Mucosa of rectum (tissue), 2 donors: ENCODE data around the gene COL27A1.

Experiments used
- H3K27ac ChIP-seq, 2 donors: one replicate each; pipeline ENCODE4 v1.7.0; 2013; ENCODE audit warnings: inconsistent platforms in 2 of 2, low read depth in 2 of 2, low read length in 2 of 2
- H3K27me3 ChIP-seq, 2 donors: one replicate each; pipeline ENCODE4 v1.7.0; 2013; ENCODE audit warnings: low read length in 2 of 2; ENCODE audit not compliant: control insufficient read depth in 2 of 2, insufficient read depth in 2 of 2
- H3K36me3 ChIP-seq, 2 donors: one replicate each; pipeline ENCODE4 v1.7.0; 2013; ENCODE audit warnings: low read length in 2 of 2; ENCODE audit not compliant: control insufficient read depth in 2 of 2, insufficient read depth in 2 of 2
- H3K4me1 ChIP-seq, 2 donors: one replicate each; pipeline ENCODE4 v1.7.0; 2013; ENCODE audit warnings: low read length in 2 of 2, mild to moderate bottlenecking in 1 of 2; ENCODE audit not compliant: control insufficient read depth in 2 of 2, insufficient read depth in 2 of 2
- H3K4me3 ChIP-seq, 2 donors: one replicate each; pipeline ENCODE4 v1.7.0; 2013; ENCODE audit warnings: low read length in 2 of 2
- H3K9ac ChIP-seq, 2 donors: one replicate each; pipeline ENCODE4 v1.7.0; 2013; ENCODE audit warnings: low read length in 2 of 2, low read depth in 1 of 2, mild to moderate bottlenecking in 1 of 2
- H3K9me3 ChIP-seq, 2 donors: one replicate each; pipeline ENCODE4 v1.7.0; 2013; ENCODE audit warnings: low read length in 2 of 2; ENCODE audit not compliant: control insufficient read depth in 2 of 2
- donor health status: healthy.
- donor health status: Normal muscosa, but diverticular disease.

COL27A1 gene

DNA sequence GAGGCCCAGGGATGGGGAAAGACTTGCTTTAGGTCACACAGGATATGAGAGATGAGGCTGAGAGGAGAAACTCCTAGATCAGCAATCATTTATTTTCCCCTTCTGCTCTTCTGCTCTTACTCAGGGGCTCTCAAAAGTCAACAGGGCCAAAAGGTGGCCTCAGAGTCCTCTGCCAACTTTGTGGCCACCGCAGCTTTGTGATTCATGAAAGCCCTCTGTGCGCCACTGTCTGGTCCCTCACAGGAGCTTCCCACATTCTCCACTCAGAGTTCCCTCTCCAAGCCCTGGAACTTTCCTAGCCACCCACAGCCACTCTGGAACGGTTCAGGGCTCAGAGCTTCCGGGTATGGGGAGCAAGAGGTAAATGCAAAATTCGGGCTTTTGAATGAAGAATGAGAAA lies 82.4 kb downstream of the COL27A1 start:
- Histone ChIP-seq H3K36me3 (no peaks in the 10 kb centered on the region), H3K27ac (no peak overlapping the region), H3K9ac (no peak overlapping the region), H3K27me3 (no peaks in the 10 kb centered on the region), H3K4me1 (peaks cover 0 to 2% of the 10 kb centered on the region in 2 donors), H3K4me3 (no peak overlapping the region), H3K9me3 (no peaks in the 10 kb centered on the region)

DNA sequence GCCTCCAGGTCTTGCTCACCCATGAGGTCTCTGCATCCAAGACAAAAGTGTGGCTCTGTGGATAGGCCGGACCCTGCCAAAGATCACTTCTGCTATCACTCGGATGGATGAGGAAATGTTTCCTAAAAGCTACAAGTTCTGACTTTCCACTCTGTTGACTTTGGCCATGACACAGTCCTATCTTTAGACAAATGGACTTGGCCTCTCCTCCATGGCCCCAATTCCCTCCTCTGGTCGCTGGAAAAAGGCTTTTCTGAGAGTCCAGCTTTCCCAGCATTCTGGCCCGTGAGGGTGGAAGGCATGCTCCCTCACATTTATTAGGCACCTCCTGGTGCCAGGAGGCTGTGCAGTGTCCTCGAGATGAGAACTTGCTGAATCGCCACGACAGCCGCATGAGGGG lies 83.1 kb downstream of the COL27A1 start:
- H3K4me3 ChIP-seq = no peak overlapping the region
- no peak overlapping the region for H3K9ac ChIP-seq
- H3K27me3 ChIP-seq = no peaks in the 10 kb centered on the region
- no peaks in the 10 kb centered on the region for H3K9me3 ChIP-seq
- H3K4me1 ChIP-seq = peaks cover 0 to 2% of the 10 kb centered on the region in 2 donors
- no peak overlapping the region for H3K27ac ChIP-seq
- H3K36me3 ChIP-seq = no peaks in the 10 kb centered on the region

DNA sequence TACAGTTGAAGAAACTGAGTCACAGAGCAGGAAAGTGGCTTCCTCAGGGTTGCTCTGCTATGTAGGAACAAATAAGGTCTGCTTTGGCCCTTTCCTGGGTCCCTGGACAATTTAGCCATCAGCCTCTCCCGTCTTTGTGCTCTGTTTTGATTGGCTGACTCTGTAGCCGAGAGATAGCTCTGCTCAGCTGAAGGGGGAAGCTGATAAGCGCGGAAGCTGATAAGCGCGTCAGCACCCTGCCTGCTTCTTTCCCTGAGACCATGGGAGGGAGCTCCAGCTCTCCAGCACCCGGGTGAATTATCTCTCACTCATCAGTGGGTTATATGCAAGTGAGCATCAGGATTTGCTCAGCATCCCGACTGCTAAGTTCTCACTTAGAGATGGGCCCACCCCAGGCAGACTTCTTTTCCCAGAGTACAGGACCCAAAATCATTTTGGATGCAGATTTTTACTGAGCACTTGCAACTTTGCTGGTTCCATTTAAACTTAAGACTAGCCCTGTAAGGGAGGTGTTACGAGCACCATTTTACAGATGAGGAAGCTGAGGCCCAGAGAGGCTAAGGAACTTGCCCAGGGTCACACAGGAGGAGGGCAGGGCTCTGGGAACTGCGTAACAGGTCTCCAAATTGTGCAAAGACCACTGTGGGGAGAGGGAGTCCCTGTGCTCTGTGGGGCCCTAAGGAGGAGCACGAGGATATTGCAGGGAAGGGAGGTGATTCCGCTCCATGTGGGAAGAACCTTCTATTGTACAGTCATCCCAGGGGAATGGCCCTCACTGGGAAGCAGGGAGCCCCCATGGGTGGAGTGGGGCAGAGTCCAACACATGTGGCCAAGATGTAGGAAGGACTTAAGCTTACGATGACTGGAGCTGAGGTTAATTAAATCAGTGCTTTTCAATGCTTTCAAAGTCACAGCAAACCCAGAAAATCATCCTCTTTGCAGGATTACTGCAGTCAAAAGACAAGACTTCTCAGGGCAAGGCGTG lies 83.8 kb downstream of the COL27A1 start:
- no peaks in the 10 kb centered on the region for H3K36me3 ChIP-seq
- no peak overlapping the region for H3K4me3 ChIP-seq
- no peak overlapping the region for H3K27ac ChIP-seq
- H3K27me3 ChIP-seq = no peaks in the 10 kb centered on the region
- H3K9me3 ChIP-seq = no peaks in the 10 kb centered on the region
- no peak overlapping the region for H3K9ac ChIP-seq
- peaks cover 0 to 2% of the 10 kb centered on the region in 2 donors for H3K4me1 ChIP-seq

DNA sequence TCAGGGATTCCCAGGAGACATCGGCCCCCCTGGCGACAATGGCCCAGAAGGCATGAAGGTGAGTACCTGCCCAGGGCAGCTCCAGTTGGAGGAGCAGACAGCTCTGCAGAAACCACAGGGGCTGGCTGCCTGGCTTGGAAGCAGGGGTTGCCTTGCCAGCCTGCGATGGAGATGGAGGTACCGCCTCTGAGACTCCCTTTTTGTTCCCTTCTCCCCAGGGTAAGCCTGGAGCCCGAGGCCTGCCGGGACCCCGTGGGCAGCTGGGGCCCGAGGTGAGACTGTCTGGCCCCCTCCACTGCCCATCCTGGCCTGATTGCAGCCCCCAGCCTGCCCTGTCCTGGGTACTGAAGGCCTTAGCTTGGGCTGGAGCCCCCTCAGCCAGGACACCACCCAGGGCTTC lies 84.9 kb downstream of the COL27A1 start:
- Histone ChIP-seq H3K4me3 (no peak overlapping the region), H3K27me3 (no peaks in the 10 kb centered on the region), H3K36me3 (no peaks in the 10 kb centered on the region), H3K9ac (no peak overlapping the region), H3K9me3 (no peaks in the 10 kb centered on the region), H3K4me1 (no peaks in the 10 kb centered on the region), H3K27ac (no peak overlapping the region)

DNA sequence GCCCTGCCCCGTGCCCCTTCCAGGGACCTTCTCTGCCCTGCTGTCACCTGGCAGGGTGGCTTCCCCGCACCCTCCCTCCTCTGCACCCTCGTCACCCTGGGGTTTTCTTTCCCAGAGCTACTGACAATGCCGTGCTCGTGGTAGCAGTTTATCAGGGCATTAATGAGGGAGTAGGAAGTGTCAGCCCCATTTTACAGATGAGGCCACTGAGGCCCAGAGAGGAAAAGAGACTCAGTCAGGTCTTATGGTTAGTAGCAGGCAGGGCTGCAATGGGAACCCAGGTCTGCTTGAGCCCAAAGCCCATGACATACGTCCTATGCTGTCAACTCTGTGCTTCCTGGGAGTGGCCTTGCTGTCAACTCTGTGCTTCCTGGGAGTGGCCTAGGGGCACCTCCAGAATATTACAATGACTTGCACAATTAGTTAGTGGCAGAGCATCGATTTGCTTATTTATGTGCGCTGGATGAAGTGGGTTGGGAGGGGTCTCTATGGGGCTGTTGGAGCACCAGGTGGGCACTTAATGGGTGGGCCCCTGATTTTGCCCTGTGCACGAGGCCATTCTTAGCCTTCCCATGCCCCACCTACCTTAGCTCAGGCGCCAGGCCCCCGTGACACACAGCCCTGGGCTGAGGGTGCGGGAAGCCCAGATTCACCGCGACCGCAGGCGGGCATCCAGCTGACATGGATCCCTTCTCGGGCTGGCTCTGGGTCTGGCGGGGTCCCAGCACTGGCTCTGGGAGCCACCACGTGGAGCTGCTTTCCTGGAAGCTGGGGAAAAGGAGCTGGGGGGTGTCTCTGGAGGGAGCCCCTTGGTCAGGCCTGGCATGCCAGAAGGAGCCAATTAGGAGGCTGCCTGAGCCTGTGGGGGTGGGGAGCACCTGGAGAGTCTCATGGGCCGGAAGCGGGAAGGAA lies 85.6 kb downstream of the COL27A1 start:
- no peak overlapping the region for H3K9ac ChIP-seq
- H3K27ac ChIP-seq = no peak overlapping the region
- no peaks in the 10 kb centered on the region for H3K9me3 ChIP-seq
- no peaks in the 10 kb centered on the region for H3K4me1 ChIP-seq
- H3K36me3 ChIP-seq = no peaks in the 10 kb centered on the region
- no peaks in the 10 kb centered on the region for H3K27me3 ChIP-seq
- no peak overlapping the region for H3K4me3 ChIP-seq

DNA sequence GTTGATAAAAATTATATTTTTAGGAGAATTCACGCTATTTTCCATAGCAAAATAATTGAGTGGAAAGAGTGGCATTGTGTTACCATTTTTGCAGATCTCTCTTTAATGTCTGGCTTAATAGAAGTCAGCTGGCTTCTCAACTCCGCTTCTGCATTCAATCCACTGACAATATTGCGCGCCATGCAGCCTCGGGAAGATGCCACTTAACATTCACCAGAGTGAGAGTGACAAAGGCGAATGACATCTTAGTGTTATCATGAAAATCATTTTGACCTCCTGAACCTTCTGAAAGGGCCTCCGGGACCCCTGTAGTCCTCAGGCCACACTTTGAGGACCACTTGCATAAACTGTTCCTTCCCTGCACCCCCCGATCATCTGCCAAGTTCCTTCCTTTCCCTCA lies 87.5 kb downstream of the COL27A1 start:
- Histone ChIP-seq H3K36me3 (no peaks in the 10 kb centered on the region), H3K27me3 (no peaks in the 10 kb centered on the region), H3K4me1 (no peaks in the 10 kb centered on the region), H3K27ac (no peak overlapping the region), H3K9ac (no peak overlapping the region), H3K9me3 (no peaks in the 10 kb centered on the region), H3K4me3 (no peak overlapping the region)

DNA sequence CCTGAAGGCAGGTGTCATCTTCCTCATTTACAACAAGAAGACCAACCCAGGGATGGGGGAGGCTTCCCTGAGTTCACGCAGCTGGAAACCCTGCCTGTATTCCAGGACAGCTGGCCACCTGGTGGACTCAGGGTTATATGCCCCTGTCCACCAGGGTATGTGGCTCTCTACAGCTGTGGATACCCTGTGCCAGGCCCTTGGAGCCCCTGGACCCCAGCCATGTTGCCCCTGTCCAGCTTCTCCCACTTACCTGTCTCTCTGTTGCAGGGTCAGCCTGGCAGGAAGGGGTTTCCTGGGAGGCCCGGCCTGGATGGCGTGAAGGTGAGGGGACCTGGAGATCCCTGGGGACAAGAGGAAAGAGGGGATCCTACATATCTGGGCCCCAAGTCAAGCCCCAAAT lies 87.9 kb downstream of the COL27A1 start:
- Histone ChIP-seq H3K9me3 (no peaks in the 10 kb centered on the region), H3K4me3 (no peak overlapping the region), H3K9ac (no peak overlapping the region), H3K27ac (no peak overlapping the region), H3K36me3 (no peaks in the 10 kb centered on the region), H3K4me1 (no peaks in the 10 kb centered on the region), H3K27me3 (no peaks in the 10 kb centered on the region)

DNA sequence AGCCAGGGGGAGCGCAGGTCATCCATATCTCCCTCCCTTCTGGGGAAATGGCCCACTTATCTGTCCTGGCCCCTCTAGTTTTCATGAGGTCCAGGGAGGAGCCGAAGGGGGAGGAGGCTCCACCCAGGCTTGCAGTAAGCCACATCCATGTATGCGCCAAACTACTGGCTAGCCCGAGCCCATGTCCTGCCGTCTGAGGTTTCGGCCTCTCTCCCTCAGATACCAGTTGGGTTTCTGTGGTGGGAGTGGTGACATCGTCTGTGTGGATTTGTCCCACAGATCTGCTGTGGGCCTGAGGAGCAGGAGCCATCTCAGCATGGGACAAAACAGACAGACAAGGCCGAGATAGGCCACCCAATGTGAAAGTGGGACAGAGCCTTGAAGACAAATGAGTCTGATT lies 89.2 kb downstream of the COL27A1 start:
- Histone ChIP-seq H3K9me3 (no peaks in the 10 kb centered on the region), H3K4me1 (no peaks in the 10 kb centered on the region), H3K27ac (no peak overlapping the region), H3K27me3 (no peaks in the 10 kb centered on the region), H3K36me3 (no peaks in the 10 kb centered on the region), H3K9ac (no peak overlapping the region), H3K4me3 (no peak overlapping the region)

DNA sequence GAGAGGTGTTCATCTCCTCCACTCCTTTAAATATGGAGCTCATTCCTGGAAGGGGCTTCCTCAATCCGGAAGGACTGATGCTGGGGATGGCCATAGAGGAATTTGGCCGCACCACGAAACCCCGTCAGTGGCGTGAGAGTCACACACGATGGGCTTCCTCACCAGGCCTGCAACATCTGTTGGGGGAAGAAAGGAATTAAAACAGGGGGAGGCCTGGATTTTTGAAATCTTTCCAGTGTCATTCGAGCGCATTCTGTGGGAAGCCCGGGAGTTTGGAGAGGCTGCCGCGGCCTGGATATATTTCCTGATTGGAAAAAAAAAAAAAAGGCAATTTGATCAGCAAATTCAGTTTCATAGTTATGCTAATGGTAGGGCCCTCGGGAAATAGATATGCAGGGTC lies 91.2 kb downstream of the COL27A1 start:
- H3K36me3 ChIP-seq = no peaks in the 10 kb centered on the region
- H3K4me1 ChIP-seq = no peaks in the 10 kb centered on the region
- H3K27me3 ChIP-seq = no peaks in the 10 kb centered on the region
- no peaks in the 10 kb centered on the region for H3K9me3 ChIP-seq
- no peak overlapping the region for H3K27ac ChIP-seq
- no peak overlapping the region for H3K4me3 ChIP-seq
- H3K9ac ChIP-seq = no peak overlapping the region

DNA sequence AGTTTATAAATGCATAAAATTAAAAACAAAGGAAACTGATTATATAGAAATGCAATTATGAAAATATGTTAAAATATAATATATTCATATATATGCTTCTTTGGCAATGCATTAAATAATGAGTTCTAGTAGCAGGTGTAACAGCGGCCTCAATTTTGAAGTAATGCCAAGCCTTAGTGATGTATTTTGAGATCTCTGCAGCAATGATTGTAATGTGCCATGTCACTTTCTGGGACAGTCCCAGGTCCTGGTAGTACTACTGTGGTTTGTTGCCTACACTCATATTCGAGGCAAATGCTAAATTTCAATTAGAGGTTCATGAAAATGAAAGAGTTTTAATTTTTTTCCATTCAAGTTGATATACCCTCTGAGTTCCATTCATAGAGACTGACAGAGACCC lies 91.7 kb downstream of the COL27A1 start:
- Histone ChIP-seq H3K36me3 (no peaks in the 10 kb centered on the region), H3K4me3 (no peak overlapping the region), H3K4me1 (no peaks in the 10 kb centered on the region), H3K9me3 (no peaks in the 10 kb centered on the region), H3K27me3 (no peaks in the 10 kb centered on the region), H3K9ac (no peak overlapping the region), H3K27ac (no peak overlapping the region)
